ENCODE results near the gene B4GALT7.
"Not testable (repeated sequence)": the region's sequence is repeated elsewhere in the genome, so short reads cannot be mapped to it uniquely, and the experiment has no call there.

Gene B4GALT7

DNA sequence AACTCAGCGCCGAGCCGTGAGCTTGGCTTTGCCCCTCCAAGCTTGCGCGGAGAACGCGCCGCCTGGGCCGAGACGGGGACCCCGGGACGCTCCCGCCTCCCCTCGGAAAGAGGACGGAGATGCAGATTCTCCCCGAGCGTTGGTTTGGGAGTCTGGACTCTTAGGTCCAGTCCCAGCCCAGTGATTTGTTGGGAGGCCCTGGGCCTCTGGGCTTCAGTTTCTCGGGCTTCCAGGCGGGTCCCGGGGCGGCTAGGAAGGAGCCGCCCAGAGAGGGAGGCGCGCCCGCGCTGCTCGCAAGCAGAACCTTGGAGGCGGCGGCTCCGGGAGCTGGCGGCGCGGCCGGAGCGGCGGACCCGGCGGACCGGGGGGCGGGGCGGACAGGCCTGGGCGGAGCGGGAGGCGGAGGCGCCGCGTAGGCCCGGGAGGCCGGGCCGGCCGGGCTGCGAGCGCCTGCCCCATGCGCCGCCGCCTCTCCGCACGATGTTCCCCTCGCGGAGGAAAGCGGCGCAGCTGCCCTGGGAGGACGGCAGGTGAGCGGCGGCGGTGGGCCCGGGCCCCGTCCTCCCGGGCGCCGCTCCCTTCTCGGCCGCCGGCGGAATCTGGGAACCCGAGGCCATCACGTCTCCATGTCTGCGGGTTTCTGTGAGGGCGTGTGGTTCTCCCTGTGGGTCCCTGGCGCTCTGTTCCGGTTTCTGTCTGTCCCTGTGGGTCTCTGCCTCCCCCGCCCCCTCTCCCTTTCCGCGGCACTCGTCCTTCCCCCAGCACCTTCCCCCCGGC is at the start of gene B4GALT7:
Gene B4GALT7, plus strand, starts transcription at position 402 of the 777 bp plus-strand sequence. Its CDS starts 79 bp downstream, at position 481.
- peak; percentile 80 for DNase-seq

DNA sequence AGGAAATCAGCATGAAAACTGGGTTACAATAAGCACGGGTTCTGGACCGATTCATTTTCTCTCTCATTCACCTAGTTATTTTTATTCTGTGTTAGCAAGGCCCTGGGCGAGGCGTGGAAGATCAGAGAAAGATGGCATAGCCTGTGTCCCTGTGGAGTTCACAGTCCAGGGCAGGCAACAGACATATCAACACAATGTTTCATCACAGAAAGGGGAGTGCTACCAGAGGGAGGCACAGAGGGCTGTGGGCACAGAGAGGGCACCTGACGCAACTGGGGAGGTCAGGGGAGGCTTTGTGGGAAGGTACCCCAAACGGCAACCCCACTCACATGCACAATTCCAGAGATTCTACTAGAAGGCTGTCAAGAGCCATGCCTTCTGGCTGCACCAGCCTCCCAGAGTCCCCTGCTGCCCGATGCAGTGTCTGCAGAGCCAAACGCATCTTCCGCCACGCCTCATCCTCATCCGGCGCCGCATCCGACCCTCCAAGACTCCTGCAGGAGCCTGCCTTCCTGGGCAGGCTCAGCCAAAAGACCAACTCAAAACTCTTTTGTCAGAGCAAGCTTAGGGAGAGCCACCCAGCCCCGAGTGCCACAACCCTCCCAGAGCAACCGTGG is 47.0 kb upstream of the B4GALT7 start:
- peak; percentile 3 for DNase-seq

DNA sequence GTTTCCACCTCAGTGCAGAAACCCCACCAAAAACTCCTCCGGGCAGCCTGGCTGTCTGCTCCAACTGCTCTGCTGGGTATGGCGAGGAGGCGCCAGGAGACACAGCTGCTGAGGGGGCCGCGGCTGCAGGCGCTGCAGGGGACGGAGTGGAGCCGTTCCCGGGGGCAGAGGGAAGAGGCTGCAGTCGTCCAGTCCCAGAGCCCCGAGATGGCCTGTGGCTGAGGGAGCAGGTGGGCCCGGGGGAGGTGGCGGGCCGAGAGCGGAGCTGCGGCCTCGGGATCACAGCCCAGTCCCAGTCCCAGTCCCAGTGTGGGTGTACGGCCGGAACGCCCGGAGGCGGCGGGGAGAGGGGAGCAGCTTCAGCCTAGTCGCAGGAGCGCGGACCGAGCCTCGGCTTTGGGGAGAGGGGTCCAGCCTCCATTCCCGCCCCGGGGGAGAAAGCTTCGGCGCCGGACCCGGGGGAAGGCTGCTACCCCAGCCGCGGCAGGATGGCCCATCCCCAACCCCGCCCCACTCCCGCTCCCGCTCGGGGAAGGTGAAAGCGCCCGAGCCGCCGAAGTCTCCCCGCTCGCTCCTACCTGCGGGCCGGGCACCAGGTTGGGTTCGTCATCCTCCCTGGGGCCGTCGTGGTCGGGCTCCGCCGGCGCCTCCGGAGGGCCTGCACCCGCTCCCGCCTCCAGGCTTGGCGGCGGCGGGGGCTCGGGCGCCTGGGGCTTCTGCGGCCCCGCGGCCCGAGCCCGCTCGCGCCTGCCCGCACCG is 46.1 kb upstream of the B4GALT7 start:
- no peak for DNase-seq

DNA sequence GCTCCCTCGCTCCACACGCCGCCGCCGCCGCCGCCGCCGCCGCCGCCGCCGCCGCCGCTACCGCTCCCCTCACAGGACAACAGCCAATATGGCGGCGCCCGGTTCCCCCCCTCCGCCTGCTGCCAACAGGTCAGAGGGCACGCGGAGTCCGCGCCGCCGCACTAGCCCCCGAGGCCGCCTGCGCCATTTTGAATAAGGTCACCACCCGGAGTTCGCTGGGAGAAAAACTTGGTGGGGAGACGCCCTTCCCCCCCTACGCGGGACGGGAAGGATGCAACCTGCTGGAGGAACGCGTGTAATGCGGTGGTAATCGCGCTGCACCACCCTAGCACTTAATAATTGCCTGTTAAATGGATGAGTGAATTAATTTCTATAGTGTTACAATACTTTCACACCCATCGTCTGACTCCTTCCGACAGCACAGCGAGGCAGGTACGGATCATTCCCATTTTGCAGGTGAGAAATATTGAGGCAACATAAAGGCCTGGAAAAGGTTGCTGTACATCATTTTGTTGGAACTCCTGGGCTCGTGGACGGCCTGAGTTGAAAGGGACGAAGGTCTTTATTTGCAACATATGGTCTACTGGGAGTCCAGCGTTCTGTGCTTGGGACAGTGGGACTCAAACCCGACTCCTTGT is 45.3 kb upstream of the B4GALT7 start, which contains the start of gene FAM193B:
Gene FAM193B, minus strand, starts transcription at position 90 of the 638 bp plus-strand sequence. CDS start 105 bp downstream, outside the sequence.
- peak; percentile 91 for DNase-seq

DNA sequence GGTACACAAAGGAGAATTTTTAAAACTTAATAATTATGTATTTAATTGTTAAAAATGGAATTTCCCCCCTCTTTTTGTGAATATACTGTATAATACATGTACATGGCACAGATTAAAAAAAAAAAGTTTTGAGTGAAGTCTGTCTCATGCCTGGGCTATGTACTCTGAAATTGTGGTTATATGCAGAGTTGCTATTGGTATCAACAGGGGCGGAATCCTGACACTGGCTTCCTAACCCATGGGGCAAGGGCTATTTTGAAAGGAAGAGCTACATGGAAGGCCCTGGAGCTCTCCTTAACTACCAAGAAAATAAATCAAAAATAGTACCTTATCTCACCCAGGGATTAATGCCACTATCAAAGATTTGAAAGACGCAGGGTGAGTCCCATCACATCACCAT is 44.7 kb upstream of the B4GALT7 start:
- DNase-seq, result no peak

- DNase-seq, result no peak
Measured at GRCh38 chr5:177555665-177556064, 44.3 kb upstream of the B4GALT7 start.

GRCh38 chr5:177557041-177557647 is 42.8 kb upstream of the B4GALT7 start:
- DNase-seq, result no peak

GRCh38 chr5:177557796-177558195 is 42.1 kb upstream of the B4GALT7 start:
- DNase-seq, result no peak

DNA sequence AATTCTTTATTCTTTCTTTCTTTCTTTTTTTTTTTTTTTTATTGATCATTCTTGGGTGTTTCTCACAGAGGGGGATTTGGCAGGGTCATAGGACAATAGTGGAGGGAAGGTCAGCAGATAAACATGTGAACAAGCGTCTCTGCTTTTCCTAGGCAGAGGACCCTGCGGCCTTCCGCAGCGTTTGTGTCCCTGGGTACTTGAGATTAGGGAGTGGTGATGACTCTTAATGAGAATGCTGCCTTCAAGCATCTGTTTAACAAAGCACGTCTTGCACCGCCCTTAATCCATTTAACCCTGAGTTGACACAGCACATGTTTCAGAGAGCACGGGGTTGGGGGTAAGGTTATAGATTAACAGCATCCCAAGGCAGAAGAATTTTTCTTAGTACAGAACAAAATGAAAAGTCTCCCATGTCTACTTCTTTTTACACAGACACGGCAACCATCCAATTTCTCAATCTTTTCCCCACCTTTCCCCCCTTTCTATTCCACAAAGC is 40.4 kb upstream of the B4GALT7 start:
- not testable (repeated sequence) for DNase-seq

DNA sequence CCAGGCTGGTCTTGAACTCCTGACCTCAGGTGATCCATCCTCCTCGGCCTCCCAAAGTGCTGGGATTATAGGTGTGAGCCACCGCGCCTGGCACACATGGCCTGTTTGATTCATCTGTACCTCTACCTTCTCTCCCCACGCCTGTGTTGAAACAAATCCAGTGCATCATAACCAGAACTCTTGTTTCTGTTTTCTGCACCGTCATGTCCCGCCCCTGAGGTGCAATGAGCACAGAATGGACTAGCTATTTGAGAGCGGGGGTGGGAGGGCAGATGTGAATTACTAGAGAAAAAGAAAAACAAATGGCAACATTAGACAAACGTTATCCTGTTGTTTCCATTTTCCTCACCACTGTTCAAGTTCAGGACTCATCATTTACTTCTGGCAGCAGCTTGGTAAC is 34.9 kb upstream of the B4GALT7 start:
- DNase-seq, result no peak

DNA sequence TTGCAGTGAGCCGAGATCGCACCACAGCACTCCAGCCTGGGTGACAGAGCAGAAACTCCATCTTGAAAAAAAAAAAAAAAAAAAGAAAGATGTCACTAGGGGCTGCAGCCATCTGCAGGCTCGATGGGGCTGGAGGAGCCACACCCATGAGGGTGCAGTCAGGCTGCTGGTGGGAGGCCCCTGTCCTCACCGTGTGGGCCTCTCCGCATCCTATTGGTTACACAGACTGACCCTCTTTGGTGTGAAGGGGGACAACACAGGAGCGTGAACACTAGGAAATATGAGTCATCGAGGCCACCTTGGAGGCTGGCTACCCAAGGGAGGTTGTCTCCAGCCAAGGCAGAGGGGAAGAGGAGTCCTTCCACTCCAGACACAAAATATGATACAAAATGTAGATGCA is 31.6 kb upstream of the B4GALT7 start:
- DNase-seq, result no peak

GRCh38 chr5:177569894-177570293 is 30.0 kb upstream of the B4GALT7 start:
- no peak for DNase-seq

DNA sequence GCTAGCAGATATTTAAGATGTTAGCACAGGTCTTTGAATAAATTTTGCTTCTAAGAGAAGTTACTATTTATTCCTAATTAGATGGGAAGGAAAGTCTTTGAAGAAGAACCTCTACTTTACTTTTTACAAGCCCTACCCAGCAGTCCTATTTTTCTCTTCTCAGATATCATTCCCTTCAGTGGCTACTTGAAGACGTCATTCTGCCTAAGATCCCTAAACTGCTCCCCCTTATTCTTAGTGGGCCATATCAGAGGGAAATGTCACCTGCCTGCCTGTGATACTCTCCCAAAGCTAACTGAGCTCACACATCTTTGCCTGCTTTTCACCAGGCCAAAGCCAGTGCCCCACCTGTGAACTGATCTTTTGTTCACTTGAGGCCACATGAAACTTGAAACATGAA is 24.4 kb upstream of the B4GALT7 start:
- DNase-seq, result no peak

DNA sequence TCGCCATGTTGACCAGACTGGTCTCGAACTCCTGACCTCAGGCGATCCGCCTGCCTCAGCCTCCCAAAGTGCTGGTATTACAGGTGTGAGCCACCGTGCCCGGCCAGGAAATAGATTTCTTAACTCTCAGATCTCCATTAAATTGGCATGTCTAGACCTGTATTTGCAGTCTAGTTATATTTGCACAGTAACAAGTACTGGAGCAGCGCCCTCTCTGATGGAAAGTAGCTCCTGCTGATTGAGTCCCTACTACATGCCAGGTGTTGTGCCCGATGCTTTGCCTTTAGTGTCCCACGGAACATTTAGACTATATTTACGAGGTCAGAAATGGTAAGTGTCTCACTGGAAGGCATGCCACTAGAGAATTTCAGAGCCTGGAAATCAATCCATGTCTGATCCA is 23.8 kb upstream of the B4GALT7 start:
- no peak for DNase-seq

DNA sequence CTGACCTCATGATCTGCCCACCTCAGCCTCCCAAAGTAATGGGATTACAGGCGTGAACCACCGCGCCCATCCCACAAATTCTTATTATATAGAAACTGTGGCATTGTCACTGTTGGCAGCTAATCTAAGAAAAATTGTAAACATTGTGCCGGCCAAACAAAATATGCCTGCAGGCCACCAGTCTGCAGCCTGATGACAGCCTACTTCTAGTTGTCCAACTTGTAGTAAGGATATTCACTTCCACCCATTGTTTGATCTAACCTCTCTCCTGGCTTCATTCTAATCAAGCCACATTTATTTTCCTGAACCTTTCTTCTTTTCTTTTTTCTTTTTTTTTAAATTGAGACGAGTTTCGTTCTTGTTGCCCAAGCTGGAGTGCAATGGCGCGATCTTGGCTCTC is 21.6 kb upstream of the B4GALT7 start:
- DNase-seq, result no peak

- no peak for DNase-seq
Measured at GRCh38 chr5:177588413-177588909, 11.5 kb upstream of the B4GALT7 start.

GRCh38 chr5:177590406-177590805 is 9.5 kb upstream of the B4GALT7 start:
- no peak for DNase-seq

- no peak for DNase-seq
Measured at GRCh38 chr5:177591690-177592009, 8.3 kb upstream of the B4GALT7 start.

GRCh38 chr5:177592010-177592834 is 7.7 kb upstream of the B4GALT7 start, which contains the start of gene TMED9:
Gene TMED9, plus strand, starts transcription at chr5:177592203. Its CDS starts 12 bp downstream, at chr5:177592215.
- peak; percentile 80 for DNase-seq

DNA sequence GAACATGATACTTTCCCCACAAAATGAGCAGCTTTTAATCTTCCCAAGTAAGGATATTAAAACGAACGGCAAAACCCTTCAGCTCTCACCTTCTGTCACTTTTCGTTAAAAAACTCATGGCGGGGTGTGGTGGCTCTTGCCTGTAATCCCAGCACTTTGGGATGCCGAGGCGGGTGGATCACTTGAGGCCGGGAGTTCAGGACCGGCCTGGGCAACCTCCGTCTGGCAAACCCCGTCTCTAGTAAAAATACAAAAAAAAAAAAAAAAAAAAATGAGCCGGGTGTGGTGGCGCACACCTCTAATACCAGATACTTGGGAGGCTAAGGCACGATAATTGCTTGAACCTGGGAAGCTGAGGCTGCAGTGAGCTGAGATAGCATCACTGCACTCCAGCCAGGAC is 7.0 kb upstream of the B4GALT7 start:
- no peak for DNase-seq

GRCh38 chr5:177593511-177593910 is 6.4 kb upstream of the B4GALT7 start:
- no peak for DNase-seq

Measured in midbrain (tissue), 1 donor.